GM23338 (cell line): ENCODE measurements around the gene ETHE1. TPM values are rescaled to one million over a fixed set of nuclear protein-coding genes. Genes with fewer than 3 reads are reported as not detected.

Experiments
- ATAC-seq: fragments of 200-7000 bp; cut with Tn5 transposase; 3 replicates; pipeline ENCODE4 v1.9.1; 2020
- DNase-seq: peaks from one replicate; pipeline ENCODE4 v3.0.0-alpha.2; 2015; ENCODE audit warnings: low spot score
- H2AFZ ChIP-seq: fragments of 200-600 bp; sonication (generic); 2 replicates; pipeline ENCODE4 v1.8.0; 2016; ENCODE audit warnings: antibody characterized with exemption, mild to moderate bottlenecking, moderate library complexity
- H3F3A ChIP-seq: fragments of 200-600 bp; sonication (generic); replicated peaks from 2 replicates; pipeline ENCODE4 v1.8.0; 2017; ENCODE audit warnings: antibody characterized with exemption, mixed run types, low read depth
- H3K27ac ChIP-seq: fragments of 200-600 bp; sonication (generic); 2 replicates; pipeline ENCODE4 v1.6.1; 2016; ENCODE audit warnings: low read depth
- H3K27me3 ChIP-seq: fragments of 200-600 bp; sonication (generic); 2 replicates; pipeline ENCODE4 v1.8.0; 2016; ENCODE audit warnings: mild to moderate bottlenecking, mixed run types, moderate library complexity; ENCODE audit not compliant: insufficient read depth
- H3K36me3 ChIP-seq: fragments of 200-600 bp; sonication (generic); 2 replicates; pipeline ENCODE4 v1.8.0; 2016; ENCODE audit warnings: mild to moderate bottlenecking; ENCODE audit not compliant: insufficient read depth
- H3K4me1 ChIP-seq: fragments of 200-600 bp; sonication (generic); 2 replicates; pipeline ENCODE4 v1.8.0; 2016; ENCODE audit warnings: mild to moderate bottlenecking, moderate library complexity; ENCODE audit not compliant: insufficient read depth
- H3K4me2 ChIP-seq: fragments of 200-600 bp; sonication (generic); 2 replicates; pipeline ENCODE4 v1.7.1; 2017; ENCODE audit warnings: mixed run types
- H3K4me3 ChIP-seq: fragments of 200-600 bp; sonication (generic); 2 replicates; pipeline ENCODE4 v1.6.1; 2016; ENCODE audit warnings: mixed run types
- H3K79me2 ChIP-seq: fragments of 200-600 bp; sonication (generic); replicated peaks from 2 replicates; pipeline ENCODE4 v1.8.0; 2017; ENCODE audit warnings: mild to moderate bottlenecking; ENCODE audit not compliant: insufficient read depth
- H3K9me2 ChIP-seq: fragments of 200-600 bp; sonication (generic); 2 replicates; pipeline ENCODE4 v1.8.0; 2017; ENCODE audit not compliant: insufficient read depth
- H4K20me1 ChIP-seq: fragments of 200-600 bp; sonication (generic); replicated peaks from 2 replicates; pipeline ENCODE4 v1.8.0; 2017; ENCODE audit warnings: mild to moderate bottlenecking; ENCODE audit not compliant: insufficient read depth
- H3K27ac Mint-ChIP-seq: 2 replicates; pipeline ENCODE4 v1.8.0; 2020; ENCODE audit warnings: inconsistent platforms, mild to moderate bottlenecking, moderate library complexity, mixed read lengths
- H3K27me3 Mint-ChIP-seq: 3 replicates; pipeline ENCODE4 v1.8.0; 2022; ENCODE audit warnings: low read depth, mild to moderate bottlenecking, moderate library complexity, mixed read lengths, inconsistent platforms; ENCODE audit not compliant: insufficient read depth, poor library complexity
- H3K36me3 Mint-ChIP-seq: 3 replicates; pipeline ENCODE4 v1.8.0; 2021; ENCODE audit warnings: low read depth, mild to moderate bottlenecking, inconsistent platforms, moderate library complexity, mixed read lengths
- H3K4me1 Mint-ChIP-seq: 3 replicates; pipeline ENCODE4 v1.8.0; 2020; ENCODE audit warnings: mild to moderate bottlenecking, inconsistent platforms, mixed read lengths
- H3K4me3 Mint-ChIP-seq: 3 replicates; pipeline ENCODE4 v1.8.0; 2021; ENCODE audit warnings: moderate library complexity, mild to moderate bottlenecking, inconsistent platforms, mixed read lengths
- H3K9me3 Mint-ChIP-seq: 3 replicates; pipeline ENCODE4 v1.8.0; 2020; ENCODE audit warnings: moderate library complexity, mild to moderate bottlenecking, inconsistent platforms, mixed read lengths
- CREB1 ChIP-seq: fragments of 250-450 bp; sonication (Bioruptor Pico); IDR thresholded peaks from 2 replicates; pipeline ENCODE4 v1.5.0; 2020; ENCODE audit warnings: low read depth, mild to moderate bottlenecking, moderate library complexity
- EZH2 ChIP-seq: fragments of 200-600 bp; sonication (generic); IDR thresholded peaks from one replicate; pipeline ENCODE4 v1.8.0; 2017; ENCODE audit warnings: antibody characterized with exemption, mild to moderate bottlenecking, low read depth; ENCODE audit not compliant: unreplicated experiment
- EZH2phosphoT487 ChIP-seq: fragments of 200-600 bp; sonication (generic); IDR thresholded peaks from one replicate; pipeline ENCODE4 v1.8.1; 2018; ENCODE audit warnings: antibody characterized with exemption; ENCODE audit not compliant: unreplicated experiment
- JUNB ChIP-seq: IDR thresholded peaks from one replicate; pipeline ENCODE4 v1.6.1; 2016; ENCODE audit warnings: antibody characterized with exemption; ENCODE audit not compliant: unreplicated experiment
- NANOG ChIP-seq: IDR thresholded peaks from 2 replicates; pipeline ENCODE4 v1.6.1; 2016; ENCODE audit warnings: antibody characterized with exemption, borderline replicate concordance
- POLR2AphosphoS5 ChIP-seq: IDR thresholded peaks from 2 replicates; pipeline ENCODE4 v1.6.1; 2016; ENCODE audit warnings: antibody characterized with exemption, low read depth
- REST ChIP-seq: IDR thresholded peaks from one replicate; pipeline ENCODE4 v1.6.1; 2018; ENCODE audit warnings: antibody characterized with exemption; ENCODE audit not compliant: unreplicated experiment
- STAT1 ChIP-seq: IDR thresholded peaks from one replicate; pipeline ENCODE4 v1.6.1; 2016; ENCODE audit warnings: antibody characterized with exemption; ENCODE audit not compliant: unreplicated experiment
- ZNF114 ChIP-seq: fragments of 250-450 bp; sonication (Bioruptor Pico); IDR thresholded peaks from 2 replicates; pipeline ENCODE4 v1.5.0; 2020; ENCODE audit warnings: mild to moderate bottlenecking, moderate library complexity
- ZNF331 ChIP-seq: fragments of 250-450 bp; sonication (Bioruptor Pico); IDR thresholded peaks from 2 replicates; pipeline ENCODE4 v1.5.0; 2020; ENCODE audit warnings: low read depth, mild to moderate bottlenecking, moderate library complexity
- ZNF462 ChIP-seq: fragments of 250-450 bp; sonication (Bioruptor Pico); IDR thresholded peaks from 2 replicates; pipeline ENCODE4 v1.5.0; 2020; ENCODE audit warnings: mild to moderate bottlenecking, moderate library complexity
- polyA plus RNA-seq: library from polyadenylated mRNA; unstranded; fragments of >200 nt; fragmentation: Nextera tagmentation; extraction: Ambion mirVana; gene quantifications from 2 replicates; pipeline ENCODE4 v1.2.1, GENCODE V29; 2016
- total RNA-seq: library from RNA; depleted of rRNA; stranded (reverse); fragments of >200 nt; shearing (Covaris generic); gene quantifications from 2 replicates; pipeline ENCODE4 v1.2.3, GENCODE V29; 2014
- TF ChIP-seq, protein P1 (sequence below), 2 experiments: fragments of 200-600 bp in 1 of 2; sonication (generic) in 1 of 2; conservative IDR thresholded peaks; 2 replicates each; pipeline versions ENCODE4 v1.5.1 to v1.6.1; 2016 to 2017; ENCODE audit warnings: antibody characterized with exemption in 2 of 2, low read depth in 2 of 2, mild to moderate bottlenecking in 2 of 2, moderate library complexity in 1 of 2

Gene ETHE1
- total and polyA plus RNA-seq, 2 experiments from 2014 or later, result 11.1 to 25.5 TPM

DNA sequence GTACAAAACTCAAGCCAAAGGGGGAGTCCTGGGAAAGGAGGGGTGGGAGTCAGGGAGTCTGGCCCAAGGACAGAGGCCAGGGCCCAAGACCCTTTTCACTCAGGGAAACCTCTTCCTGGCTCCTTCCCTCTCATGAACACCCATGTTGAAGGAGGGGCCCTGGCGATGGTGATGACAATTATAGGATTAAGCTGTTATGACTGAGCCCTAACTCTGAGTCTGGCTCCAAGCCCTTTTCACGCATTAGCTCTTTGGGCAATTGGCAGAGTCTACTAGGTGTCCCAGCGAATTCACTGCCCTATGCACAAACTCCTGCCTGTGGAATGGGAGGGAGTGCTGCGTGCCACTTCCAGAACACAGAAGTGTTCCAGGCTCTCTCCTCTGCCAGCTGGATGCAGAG lies 26.7 kb upstream of the ETHE1 start (continued):
- no peak for TF ChIP-seq REST
- TF ChIP-seq STAT1, result no peak
- no peak for TF ChIP-seq POLR2AphosphoS5
- TF ChIP-seq, protein P1, sequence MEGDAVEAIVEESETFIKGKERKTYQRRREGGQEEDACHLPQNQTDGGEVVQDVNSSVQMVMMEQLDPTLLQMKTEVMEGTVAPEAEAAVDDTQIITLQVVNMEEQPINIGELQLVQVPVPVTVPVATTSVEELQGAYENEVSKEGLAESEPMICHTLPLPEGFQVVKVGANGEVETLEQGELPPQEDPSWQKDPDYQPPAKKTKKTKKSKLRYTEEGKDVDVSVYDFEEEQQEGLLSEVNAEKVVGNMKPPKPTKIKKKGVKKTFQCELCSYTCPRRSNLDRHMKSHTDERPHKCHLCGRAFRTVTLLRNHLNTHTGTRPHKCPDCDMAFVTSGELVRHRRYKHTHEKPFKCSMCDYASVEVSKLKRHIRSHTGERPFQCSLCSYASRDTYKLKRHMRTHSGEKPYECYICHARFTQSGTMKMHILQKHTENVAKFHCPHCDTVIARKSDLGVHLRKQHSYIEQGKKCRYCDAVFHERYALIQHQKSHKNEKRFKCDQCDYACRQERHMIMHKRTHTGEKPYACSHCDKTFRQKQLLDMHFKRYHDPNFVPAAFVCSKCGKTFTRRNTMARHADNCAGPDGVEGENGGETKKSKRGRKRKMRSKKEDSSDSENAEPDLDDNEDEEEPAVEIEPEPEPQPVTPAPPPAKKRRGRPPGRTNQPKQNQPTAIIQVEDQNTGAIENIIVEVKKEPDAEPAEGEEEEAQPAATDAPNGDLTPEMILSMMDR (conservative IDR thresholded peaks at IDR 0.05; ENCODE audit: low read depth in 2 of 2), result no peak
- no peak for TF ChIP-seq JUNB
- TF ChIP-seq EZH2phosphoT487, result no peak
- TF ChIP-seq ZNF114 (CRISPR knock-in tag), result no peak
- no peak for TF ChIP-seq EZH2

- peaks cover 4% of the 10 kb centered on the region for H3K27me3 Mint-ChIP-seq
- TF ChIP-seq NANOG (no peak), CREB1 (CRISPR knock-in tag) (no peak), ZNF331 (CRISPR knock-in tag) (no peak), ZNF462 (no peak), STAT1 (no peak), JUNB (no peak), ZNF114 (CRISPR knock-in tag) (no peak), POLR2AphosphoS5 (no peak), EZH2phosphoT487 (no peak)
- TF ChIP-seq, protein P1 (conservative IDR thresholded peaks at IDR 0.05; ENCODE audit: low read depth in 2 of 2), result no peak
Observed at GRCh38 chr19:43552616-43553015, 25.6 kb upstream of the ETHE1 start.

More at GRCh38 chr19:43552616-43553015, 25.6 kb upstream of the ETHE1 start:
- no peaks in the 10 kb centered on the region for H3K9me3 Mint-ChIP-seq
- H3K4me1 Mint-ChIP-seq, result peaks cover 9% of the 10 kb centered on the region
- peaks cover 52% of the 10 kb centered on the region for H3K36me3 Mint-ChIP-seq
- no peak for DNase-seq
- no peak overlapping the region for H3K4me3 Mint-ChIP-seq
- H3K9me2 ChIP-seq, result no peaks in the 10 kb centered on the region
- H2AFZ ChIP-seq, result no peak overlapping the region
- no peak for ATAC-seq
- H3F3A ChIP-seq, result no peaks in the 10 kb centered on the region
- H3K36me3 ChIP-seq, result no peaks in the 10 kb centered on the region; the same call in 1 of the 2 replicates
- H3K27ac ChIP-seq, result no peak overlapping the region
- H4K20me1 ChIP-seq, result no peaks in the 10 kb centered on the region
- no peak overlapping the region for H3K27ac Mint-ChIP-seq
- no peak overlapping the region for H3K4me2 ChIP-seq
- H3K4me3 ChIP-seq, result no peak overlapping the region
- peaks cover 4% of the 10 kb centered on the region; the same call in 1 of the 2 replicates for H3K4me1 ChIP-seq
- no peaks in the 10 kb centered on the region for H3K79me2 ChIP-seq
- H3K27me3 ChIP-seq, result no peaks in the 10 kb centered on the region
